ENCODE results near the gene MYRFL. TPM values are rescaled to one million over a fixed set of nuclear protein-coding genes. Genes with fewer than 3 reads are reported as not detected.
A peak's percentile ranks its signal among the peaks of the same experiment; 100 is the strongest.

The MYRFL gene
- total RNA-seq, 1 donor from 2014 or later = 0.18 TPM

DNA sequence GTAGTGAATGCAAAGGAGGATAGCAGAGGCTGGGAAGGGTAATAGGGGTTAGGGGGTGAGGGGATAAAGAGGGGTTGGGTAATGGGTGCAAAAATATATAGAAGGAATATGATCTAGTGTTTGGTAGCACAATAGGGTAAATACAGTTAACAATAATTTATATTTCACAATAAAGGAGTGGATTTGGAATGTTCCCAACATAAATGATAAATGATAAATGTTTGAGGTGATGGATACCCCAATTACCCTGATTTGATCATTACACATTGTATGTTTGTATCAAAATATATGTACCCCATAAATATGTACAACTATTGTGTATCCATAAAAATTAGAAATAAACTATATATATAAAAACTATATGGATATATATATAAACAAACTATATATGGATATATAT lies 999 bp upstream of the MYRFL start:
- no peaks in the 10 kb centered on the region for H3K36me3 Mint-ChIP-seq
- H3K4me3 Mint-ChIP-seq = no peak overlapping the region
- no peak for DNase-seq (ENCODE audit: low spot score in 2 of 2, unreplicated experiment in 2 of 2)
- no peaks in the 10 kb centered on the region for H3K9me3 Mint-ChIP-seq
- H3K27ac Mint-ChIP-seq = no peak overlapping the region
- H3K4me1 Mint-ChIP-seq = peaks cover 35% of the 10 kb centered on the region
- H3K27me3 Mint-ChIP-seq (ENCODE audit: low read depth) = no peaks in the 10 kb centered on the region
- TF ChIP-seq CTCF (IDR thresholded peaks at IDR 0.05; ENCODE audit: unreplicated experiment) = no peak

GRCh38 chr12:69828897-69829296 lies 3.9 kb downstream of the MYRFL start:
- peaks cover 5% of the 10 kb centered on the region for H3K27me3 Mint-ChIP-seq (ENCODE audit: low read depth)
- no peak for DNase-seq (ENCODE audit: low spot score in 2 of 2, unreplicated experiment in 2 of 2)
- no peaks in the 10 kb centered on the region for H3K36me3 Mint-ChIP-seq
- no peak for TF ChIP-seq CTCF (IDR thresholded peaks at IDR 0.05; ENCODE audit: unreplicated experiment)
- H3K9me3 Mint-ChIP-seq = no peaks in the 10 kb centered on the region
- H3K27ac Mint-ChIP-seq = no peak overlapping the region
- H3K4me3 Mint-ChIP-seq = no peak overlapping the region
- H3K4me1 Mint-ChIP-seq = peaks cover 17% of the 10 kb centered on the region

DNA sequence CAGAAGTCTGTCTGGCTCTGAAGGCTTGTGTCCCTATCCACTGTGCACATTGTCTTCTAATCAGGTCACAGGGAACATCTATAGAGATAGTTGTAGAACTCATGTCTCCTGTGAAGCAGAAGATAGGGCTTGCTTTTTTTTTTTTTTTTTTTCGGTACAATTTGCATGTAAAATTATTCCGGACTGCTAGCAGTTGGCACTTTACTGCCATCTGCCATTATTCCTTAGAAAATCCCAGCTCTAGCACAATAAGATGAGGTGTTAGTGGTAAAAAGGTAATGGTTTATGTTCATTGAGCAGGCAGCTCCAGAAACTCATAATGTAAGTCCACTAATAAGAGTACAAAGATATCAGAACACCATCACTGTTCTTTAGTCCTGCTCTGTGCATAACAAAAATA lies 8.7 kb downstream of the MYRFL start:
- H3K4me1 Mint-ChIP-seq = peaks cover 26% of the 10 kb centered on the region

GRCh38 chr12:69834147-69834546 lies 9.1 kb downstream of the MYRFL start:
- Mint-ChIP-seq H3K36me3 (no peaks in the 10 kb centered on the region), H3K4me1 (peaks cover 22% of the 10 kb centered on the region), H3K9me3 (no peaks in the 10 kb centered on the region), H3K4me3 (no peak overlapping the region), H3K27ac (no peak overlapping the region), H3K27me3 (ENCODE audit: low read depth) (peaks cover 5% of the 10 kb centered on the region)
- no peak for TF ChIP-seq CTCF (IDR thresholded peaks at IDR 0.05; ENCODE audit: unreplicated experiment)
- DNase-seq (ENCODE audit: low spot score in 2 of 2, unreplicated experiment in 2 of 2) = no peak

More for the DNA sequence above, 8.7 kb downstream of the MYRFL start:
- no peak for TF ChIP-seq CTCF (IDR thresholded peaks at IDR 0.05; ENCODE audit: unreplicated experiment)
- no peak for DNase-seq (ENCODE audit: low spot score in 2 of 2, unreplicated experiment in 2 of 2)
- Mint-ChIP-seq H3K36me3 (no peaks in the 10 kb centered on the region), H3K27ac (no peak overlapping the region), H3K9me3 (no peaks in the 10 kb centered on the region), H3K4me3 (no peak overlapping the region), H3K27me3 (ENCODE audit: low read depth) (peaks cover 5% of the 10 kb centered on the region)

GRCh38 chr12:69834576-69834975 lies 9.5 kb downstream of the MYRFL start:
- no peak for TF ChIP-seq CTCF (IDR thresholded peaks at IDR 0.05; ENCODE audit: unreplicated experiment)
- H3K4me3 Mint-ChIP-seq = no peak overlapping the region
- peaks cover 5% of the 10 kb centered on the region for H3K27me3 Mint-ChIP-seq (ENCODE audit: low read depth)
- no peaks in the 10 kb centered on the region for H3K36me3 Mint-ChIP-seq
- H3K4me1 Mint-ChIP-seq = peaks cover 17% of the 10 kb centered on the region
- H3K27ac Mint-ChIP-seq = no peak overlapping the region
- no peak for DNase-seq (ENCODE audit: low spot score in 2 of 2, unreplicated experiment in 2 of 2)
- H3K9me3 Mint-ChIP-seq = no peaks in the 10 kb centered on the region

DNA sequence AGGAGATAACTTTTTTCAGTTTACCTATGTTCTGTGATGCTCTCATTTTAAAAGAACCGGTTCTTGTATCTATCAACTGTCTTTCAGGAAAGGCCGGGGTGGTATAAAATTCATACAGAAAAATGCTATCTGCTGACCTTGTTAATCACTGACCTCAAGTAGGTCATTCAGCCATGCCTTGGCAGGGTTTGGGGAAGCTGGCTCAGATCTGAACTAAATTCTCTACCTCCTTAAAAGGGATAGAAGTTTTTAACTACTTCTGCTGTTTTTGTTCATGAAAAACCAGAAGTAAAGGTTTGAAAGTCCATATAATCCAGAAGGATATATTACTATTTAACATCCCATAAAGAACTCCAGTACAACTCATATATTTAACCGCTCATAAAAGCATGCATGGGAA lies 10.1 kb downstream of the MYRFL start:
- DNase-seq (ENCODE audit: low spot score in 2 of 2, unreplicated experiment in 2 of 2) = no peak
- H3K9me3 Mint-ChIP-seq = no peaks in the 10 kb centered on the region
- peaks cover 5% of the 10 kb centered on the region for H3K27me3 Mint-ChIP-seq (ENCODE audit: low read depth)
- H3K36me3 Mint-ChIP-seq = no peaks in the 10 kb centered on the region
- H3K4me1 Mint-ChIP-seq = peaks cover 16% of the 10 kb centered on the region
- peak overlapping the region; percentile 73 for H3K27ac Mint-ChIP-seq
- TF ChIP-seq CTCF (IDR thresholded peaks at IDR 0.05; ENCODE audit: unreplicated experiment) = no peak
- no peak overlapping the region for H3K4me3 Mint-ChIP-seq

Data from mesothelial cell of epicardium (in vitro differentiated cells).